DOHH2 (cell line): ENCODE measurements around the gene GNL3.

Experiments used
- H3F3A ChIP-seq: fragments of 200-600 bp; sonication (generic), shearing (Covaris generic); 2 replicates; pipeline ENCODE4 v1.6.0; 2016; ENCODE audit warnings: antibody characterized with exemption, mild to moderate bottlenecking; ENCODE audit not compliant: control insufficient read depth, insufficient read depth
- H3K27ac ChIP-seq: fragments of 200-600 bp; sonication (generic); 2 replicates; pipeline ENCODE4 v1.5.1; 2014; ENCODE audit warnings: low read depth, mild to moderate bottlenecking, low read length, moderate library complexity
- H3K27me3 ChIP-seq: fragments of 200-600 bp; sonication (generic); 2 replicates; pipeline ENCODE4 v1.6.1; 2014; ENCODE audit warnings: mild to moderate bottlenecking, low read length, mixed read lengths; ENCODE audit not compliant: control insufficient read depth
- H3K36me3 ChIP-seq: fragments of 200-600 bp; sonication (generic); 2 replicates; pipeline ENCODE4 v1.6.1; 2014; ENCODE audit warnings: mild to moderate bottlenecking, low read length, moderate library complexity, mixed read lengths; ENCODE audit not compliant: control insufficient read depth
- H3K4me1 ChIP-seq: fragments of 200-600 bp; sonication (generic); 2 replicates; pipeline ENCODE4 v1.6.1; 2014; ENCODE audit warnings: mild to moderate bottlenecking, low read length, mixed read lengths; ENCODE audit not compliant: control insufficient read depth
- H3K4me2 ChIP-seq: fragments of 200-600 bp; sonication (generic); 2 replicates; pipeline ENCODE4 v1.6.0; 2014; ENCODE audit warnings: mild to moderate bottlenecking, low read length, moderate library complexity
- H3K4me3 ChIP-seq: fragments of 200-600 bp; sonication (generic); 2 replicates; pipeline ENCODE4 v1.5.1; 2014; ENCODE audit warnings: mild to moderate bottlenecking, low read length, mixed read lengths
- H3K79me2 ChIP-seq: fragments of 200-600 bp; sonication (generic); 2 replicates; pipeline ENCODE4 v1.6.1; 2014; ENCODE audit warnings: mild to moderate bottlenecking, low read length, mixed read lengths; ENCODE audit not compliant: control insufficient read depth
- H3K9me2 ChIP-seq: fragments of 200-600 bp; sonication (generic); replicated peaks from 2 replicates; pipeline ENCODE4 v1.6.1; 2014; ENCODE audit warnings: mild to moderate bottlenecking, low read length, mixed read lengths; ENCODE audit not compliant: control insufficient read depth
- H3K9me3 ChIP-seq: fragments of 200-600 bp; sonication (generic); 2 replicates; pipeline ENCODE4 v1.6.1; 2014; ENCODE audit warnings: antibody characterized with exemption, low read length, mixed read lengths; ENCODE audit not compliant: control insufficient read depth, insufficient read depth
- H4K20me1 ChIP-seq: fragments of 200-600 bp; sonication (generic); 2 replicates; pipeline ENCODE4 v1.6.0; 2014; ENCODE audit warnings: low read depth, mild to moderate bottlenecking, antibody characterized with exemption, low read length, moderate library complexity; ENCODE audit not compliant: control insufficient read depth, insufficient read depth
- CTCF ChIP-seq: fragments of 200-600 bp; sonication (generic); IDR thresholded peaks from one replicate; pipeline ENCODE4 v1.5.1; 2014; ENCODE audit warnings: antibody characterized with exemption, mild to moderate bottlenecking, low read depth, low read length; ENCODE audit not compliant: poor library complexity, severe bottlenecking
- EZH2phosphoT487 ChIP-seq: fragments of 200-600 bp; sonication (generic); IDR thresholded peaks from 2 replicates; pipeline ENCODE4 v1.6.1; 2017; ENCODE audit warnings: borderline replicate concordance, mild to moderate bottlenecking, antibody characterized with exemption, low read length, moderate library complexity, mixed read lengths

Gene GNL3

GRCh38 chr3:52681596-52681995 is 4.2 kb upstream of the GNL3 start:
- Histone ChIP-seq H3K9me2 (no peaks in the 10 kb centered on the region), H3K79me2 (peaks cover 69% of the 10 kb centered on the region), H3K4me1 (peaks cover 18% of the 10 kb centered on the region), H4K20me1 (peaks cover 6% of the 10 kb centered on the region), H3K4me2 (no peak overlapping the region), H3K9me3 (no peaks in the 10 kb centered on the region), H3K27ac (no peak overlapping the region), H3K36me3 (peaks cover 80% of the 10 kb centered on the region), H3K4me3 (no peak overlapping the region), H3F3A (peaks cover 4% of the 10 kb centered on the region), H3K27me3 (no peaks in the 10 kb centered on the region)
- no peak for TF ChIP-seq CTCF
- no peak for TF ChIP-seq EZH2phosphoT487

- peaks cover 74% of the 10 kb centered on the region for H3K79me2 ChIP-seq
- H3K36me3 ChIP-seq, result peaks cover 80% of the 10 kb centered on the region
Measured at GRCh38 chr3:52682016-52682415, 3.8 kb upstream of the GNL3 start.

GRCh38 chr3:52683611-52684010 is 2.2 kb upstream of the GNL3 start:
- peaks cover 23% of the 10 kb centered on the region for H3F3A ChIP-seq
- H3K79me2 ChIP-seq, result peaks cover 89% of the 10 kb centered on the region
- peaks cover 38% of the 10 kb centered on the region for H3K4me1 ChIP-seq
- TF ChIP-seq CTCF, result no peak
- no peak for TF ChIP-seq EZH2phosphoT487
- no peaks in the 10 kb centered on the region for H3K27me3 ChIP-seq
- no peaks in the 10 kb centered on the region for H3K9me2 ChIP-seq
- H3K9me3 ChIP-seq, result no peaks in the 10 kb centered on the region
- H3K27ac ChIP-seq, result no peak overlapping the region
- H3K4me2 ChIP-seq, result peak overlapping the region; percentile 89
- H3K4me3 ChIP-seq, result peak overlapping the region; percentile 98; the same call in 1 of the 2 replicates
- H4K20me1 ChIP-seq, result peaks cover 25% of the 10 kb centered on the region
- H3K36me3 ChIP-seq, result peaks cover 82% of the 10 kb centered on the region

More at GRCh38 chr3:52682016-52682415, 3.8 kb upstream of the GNL3 start:
- no peaks in the 10 kb centered on the region for H3K9me3 ChIP-seq
- no peak overlapping the region for H3K27ac ChIP-seq
- H3F3A ChIP-seq, result peaks cover 8% of the 10 kb centered on the region
- TF ChIP-seq CTCF (no peak), EZH2phosphoT487 (no peak)
- no peak overlapping the region for H3K4me3 ChIP-seq
- H4K20me1 ChIP-seq, result peaks cover 10% of the 10 kb centered on the region
- no peaks in the 10 kb centered on the region for H3K9me2 ChIP-seq
- H3K4me2 ChIP-seq, result no peak overlapping the region
- peaks cover 22% of the 10 kb centered on the region for H3K4me1 ChIP-seq
- no peaks in the 10 kb centered on the region for H3K27me3 ChIP-seq
